ENCODE data around the gene LPCAT4.

The LPCAT4 gene

DNA sequence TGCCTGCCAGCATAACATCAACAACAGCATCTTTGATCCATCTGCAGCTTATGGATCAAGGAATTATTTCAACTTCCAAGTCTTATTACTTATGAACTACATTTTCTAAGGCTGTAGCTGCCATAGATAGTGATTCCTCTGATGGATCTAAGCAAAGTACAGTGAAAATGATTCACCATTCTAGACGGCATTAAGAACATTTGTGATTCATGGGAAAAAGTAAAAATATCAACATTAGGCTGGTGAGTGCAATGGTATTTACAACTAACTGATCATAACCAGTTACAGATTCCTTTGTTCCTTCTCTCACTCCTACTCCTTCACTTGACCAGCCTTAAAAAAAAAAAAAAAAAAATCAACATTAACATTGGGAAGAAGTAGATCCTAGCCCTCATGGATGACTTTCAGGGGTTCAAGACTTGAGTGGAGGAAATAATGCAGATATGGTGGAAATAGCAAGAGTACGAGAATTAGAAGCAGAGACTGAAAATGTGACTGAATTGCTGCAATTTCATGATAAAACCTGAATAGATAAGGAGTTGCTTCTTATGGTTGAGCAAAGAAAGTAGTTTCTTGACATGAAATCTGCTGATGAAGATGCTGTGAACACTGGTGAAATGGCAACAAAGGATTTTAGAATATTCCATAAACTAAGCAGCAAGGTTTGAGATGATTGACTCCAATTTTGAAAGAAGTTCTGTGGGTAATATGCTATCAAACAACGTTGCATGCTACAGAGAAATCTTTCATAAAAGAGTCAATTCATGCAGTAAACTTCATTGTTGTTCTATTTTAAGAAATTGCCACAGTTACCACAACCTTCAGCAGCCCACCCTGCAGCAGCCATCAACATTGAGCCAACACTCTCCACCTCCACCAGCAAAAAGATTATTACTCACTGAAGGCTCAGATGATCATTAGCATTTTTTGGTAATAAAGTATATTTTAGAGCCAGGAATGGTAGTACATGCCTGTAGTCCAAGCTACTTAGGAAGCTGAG is 52.2 kb downstream of the LPCAT4 start:
- TF ChIP-seq, protein P1, sequence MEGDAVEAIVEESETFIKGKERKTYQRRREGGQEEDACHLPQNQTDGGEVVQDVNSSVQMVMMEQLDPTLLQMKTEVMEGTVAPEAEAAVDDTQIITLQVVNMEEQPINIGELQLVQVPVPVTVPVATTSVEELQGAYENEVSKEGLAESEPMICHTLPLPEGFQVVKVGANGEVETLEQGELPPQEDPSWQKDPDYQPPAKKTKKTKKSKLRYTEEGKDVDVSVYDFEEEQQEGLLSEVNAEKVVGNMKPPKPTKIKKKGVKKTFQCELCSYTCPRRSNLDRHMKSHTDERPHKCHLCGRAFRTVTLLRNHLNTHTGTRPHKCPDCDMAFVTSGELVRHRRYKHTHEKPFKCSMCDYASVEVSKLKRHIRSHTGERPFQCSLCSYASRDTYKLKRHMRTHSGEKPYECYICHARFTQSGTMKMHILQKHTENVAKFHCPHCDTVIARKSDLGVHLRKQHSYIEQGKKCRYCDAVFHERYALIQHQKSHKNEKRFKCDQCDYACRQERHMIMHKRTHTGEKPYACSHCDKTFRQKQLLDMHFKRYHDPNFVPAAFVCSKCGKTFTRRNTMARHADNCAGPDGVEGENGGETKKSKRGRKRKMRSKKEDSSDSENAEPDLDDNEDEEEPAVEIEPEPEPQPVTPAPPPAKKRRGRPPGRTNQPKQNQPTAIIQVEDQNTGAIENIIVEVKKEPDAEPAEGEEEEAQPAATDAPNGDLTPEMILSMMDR (IDR thresholded peaks at IDR 0.05; ENCODE audit: control extremely low read depth, extremely low read depth, low read depth, missing control alignments), result no peak
- POLR2A ChIA-PET, result interaction anchor here (0.7 kb wide), 1 partner anchor 19 kb away, joined by 4 read pairs; no protein-coding TSS in a partner anchor
- DNase-seq (ENCODE audit: extremely low spot score), result no peak
- CTCF ChIA-PET, result interaction anchor here (0.9 to 2.2 kb wide), 5 partner anchors 10 to 28 kb away, joined by 3 to 9 read pairs (median 5); partner anchors contain the start of genes NOP10, NUTM1 and SLC12A6

DNA sequence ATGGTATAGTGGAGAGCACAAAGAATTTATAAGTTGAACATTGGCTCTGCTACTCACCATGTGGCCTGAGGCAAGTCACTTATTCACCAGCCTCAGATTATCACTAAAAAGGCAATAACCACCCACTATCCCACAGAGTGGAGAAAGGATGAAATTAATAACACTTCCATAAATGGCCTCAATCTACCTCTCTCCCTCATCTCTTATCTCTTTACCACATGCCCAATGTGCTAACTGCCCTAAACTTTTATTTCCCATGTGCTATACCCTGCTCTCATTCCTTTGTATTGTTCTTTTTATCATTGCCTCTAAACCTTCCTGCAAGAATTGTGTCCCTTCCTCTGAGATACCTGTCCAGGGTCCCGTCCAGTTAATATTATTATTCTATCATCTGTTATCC is 55.4 kb downstream of the LPCAT4 start:
- CTCF ChIA-PET, result no interaction called here
- no peak for DNase-seq (ENCODE audit: extremely low spot score)
- POLR2A ChIA-PET, result no interaction called here

More for the DNA sequence above, 55.4 kb downstream of the LPCAT4 start:
- TF ChIP-seq, protein P1 (IDR thresholded peaks at IDR 0.05; ENCODE audit: control extremely low read depth, extremely low read depth, low read depth, missing control alignments), result no peak

Data from GM10248 (cell line).